GM18505 (cell line): Measurements from ENCODE around the gene RGS12.
A peak's percentile ranks its signal among the peaks of the same experiment; 100 is the strongest.
"Not testable (repeated sequence)": the region's sequence is repeated elsewhere in the genome, so short reads cannot be mapped to it uniquely, and the experiment has no call there.

Experiments used
- ATAC-seq: cut with Tn5 transposase; IDR thresholded peaks from one replicate; pipeline ENCODE4 v1.9.1; 2021; ENCODE audit not compliant: unreplicated experiment
- POLR2A ChIP-seq: IDR thresholded peaks from 4 replicates; pipeline ENCODE4 v1.6.1; 2011; ENCODE audit warnings: borderline replicate concordance; ENCODE audit not compliant: insufficient read depth, insufficient read length; ENCODE audit errors: extremely low read depth

The RGS12 gene

DNA sequence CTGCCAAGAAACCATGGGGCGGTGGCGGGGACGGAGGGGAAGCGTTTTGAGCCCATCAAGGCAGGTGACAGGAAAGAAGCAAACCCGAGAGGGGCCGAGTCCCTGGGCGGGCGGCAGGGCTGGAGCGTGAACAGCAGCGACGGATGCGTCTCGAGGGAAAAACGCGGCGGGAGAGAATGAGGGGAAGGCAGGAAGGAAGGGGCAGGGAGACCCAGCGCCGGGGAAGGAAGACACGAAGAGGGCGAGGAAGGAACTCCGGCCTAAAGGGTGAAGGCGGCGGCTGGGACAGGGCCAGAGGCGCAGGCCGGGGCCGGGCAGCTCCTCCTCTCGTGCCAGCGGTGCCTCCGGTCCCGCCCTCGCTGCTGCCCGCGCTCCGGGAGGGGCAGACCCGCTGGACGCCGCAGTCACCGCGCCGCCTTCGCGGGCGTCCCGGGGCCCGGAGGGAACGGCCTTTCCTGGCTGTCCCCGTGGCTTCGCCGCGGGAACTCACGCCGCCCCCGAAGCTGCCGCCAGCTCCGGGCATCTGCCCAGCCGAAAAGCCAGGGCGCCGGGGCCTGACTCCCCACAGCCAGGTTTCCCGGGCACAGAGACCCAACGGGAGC is 751 bp upstream of the RGS12 start:
- no peak for TF ChIP-seq POLR2A
- peak; percentile 2 for ATAC-seq

DNA sequence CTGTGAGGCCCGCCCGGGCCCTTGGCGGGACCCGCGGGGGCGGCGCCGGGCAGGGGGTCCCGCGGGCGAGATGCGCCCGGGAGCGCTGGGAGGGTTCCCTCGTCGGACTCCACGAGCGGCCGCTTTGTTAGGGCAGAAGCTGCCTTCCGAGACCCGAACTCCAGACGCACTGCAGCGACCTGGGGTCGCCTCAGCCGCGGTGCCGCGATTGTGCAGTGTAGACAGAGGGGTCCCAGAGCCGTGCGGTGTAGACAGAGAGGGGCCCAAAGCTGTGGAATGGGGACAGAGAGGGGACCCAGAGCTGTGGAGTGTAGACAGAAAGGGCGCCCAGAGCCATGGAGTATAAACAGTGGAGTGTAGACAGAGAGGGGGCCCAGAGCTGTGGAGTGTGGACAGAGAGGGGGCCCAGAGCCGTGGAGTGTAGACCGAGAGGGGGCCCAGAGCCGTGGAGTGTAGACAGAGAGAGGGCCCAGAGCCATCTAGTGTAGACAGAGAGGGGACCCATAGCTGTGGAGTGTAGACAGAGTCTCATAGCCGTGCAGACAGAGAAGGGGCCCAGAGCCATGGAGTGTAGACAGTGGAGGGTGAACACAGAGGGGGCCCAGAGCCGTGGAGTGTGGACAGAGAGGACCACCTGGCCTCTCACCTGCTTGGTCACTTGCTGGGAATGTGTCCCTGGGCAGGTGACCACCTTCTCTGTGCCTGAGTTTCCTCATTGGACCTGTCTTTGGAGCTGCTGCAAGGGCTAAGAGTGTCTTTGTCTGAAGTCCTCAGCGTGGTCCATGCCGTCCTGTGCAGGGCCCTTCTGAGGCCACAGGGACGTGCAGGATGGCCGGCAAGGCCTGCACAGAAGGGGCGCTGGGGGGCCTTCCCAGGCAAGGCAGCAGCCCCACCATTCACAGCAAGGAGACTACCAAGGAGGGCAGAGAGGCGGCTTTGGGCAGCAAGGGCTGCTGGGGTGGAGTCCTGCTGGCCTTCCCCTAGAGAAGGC is 875 bp downstream of the RGS12 start:
- TF ChIP-seq POLR2A = no peak
- no peak for ATAC-seq

DNA sequence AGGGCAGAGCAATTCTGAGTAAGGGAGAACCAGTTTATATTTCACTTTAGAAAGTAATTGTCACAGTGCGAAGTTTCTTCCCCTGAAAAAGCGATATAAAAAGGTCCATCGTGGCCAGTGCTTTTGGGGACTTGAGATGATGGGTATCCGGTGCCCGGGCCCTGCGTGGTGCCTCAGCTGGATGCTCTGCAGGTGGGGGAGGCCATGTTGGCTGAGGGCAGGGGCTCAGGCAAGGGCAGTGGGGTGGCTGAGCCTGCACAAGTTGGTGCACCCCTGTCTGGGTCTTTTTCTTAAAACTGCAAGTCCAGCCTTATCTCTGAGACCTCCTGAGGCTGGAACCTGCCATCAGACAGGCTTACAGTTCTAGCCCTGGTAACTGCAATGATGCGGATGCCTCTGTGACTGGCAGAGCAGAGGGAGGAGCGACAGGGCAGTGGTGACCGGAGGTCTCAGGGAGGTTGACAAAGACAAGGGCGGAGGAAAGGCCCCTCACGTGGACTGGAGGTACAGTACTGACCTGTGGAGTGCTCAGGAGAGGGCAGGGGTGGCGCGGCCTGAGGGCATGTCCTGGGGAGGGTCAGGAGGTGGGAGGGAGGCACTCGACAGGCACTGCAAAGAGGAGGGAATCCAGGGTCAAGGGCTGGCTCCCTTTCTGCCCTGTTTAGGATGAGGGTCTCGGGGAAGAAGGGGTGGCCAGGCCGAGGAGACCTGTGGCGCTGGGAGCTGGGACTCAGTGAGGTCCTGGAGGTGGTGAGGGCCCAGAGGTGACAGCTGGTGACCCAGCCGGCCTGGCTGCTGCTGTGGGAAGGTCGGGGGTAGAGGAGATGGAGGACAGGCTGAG is 1.8 kb downstream of the RGS12 start:
- no peak for ATAC-seq
- TF ChIP-seq POLR2A = no peak

DNA sequence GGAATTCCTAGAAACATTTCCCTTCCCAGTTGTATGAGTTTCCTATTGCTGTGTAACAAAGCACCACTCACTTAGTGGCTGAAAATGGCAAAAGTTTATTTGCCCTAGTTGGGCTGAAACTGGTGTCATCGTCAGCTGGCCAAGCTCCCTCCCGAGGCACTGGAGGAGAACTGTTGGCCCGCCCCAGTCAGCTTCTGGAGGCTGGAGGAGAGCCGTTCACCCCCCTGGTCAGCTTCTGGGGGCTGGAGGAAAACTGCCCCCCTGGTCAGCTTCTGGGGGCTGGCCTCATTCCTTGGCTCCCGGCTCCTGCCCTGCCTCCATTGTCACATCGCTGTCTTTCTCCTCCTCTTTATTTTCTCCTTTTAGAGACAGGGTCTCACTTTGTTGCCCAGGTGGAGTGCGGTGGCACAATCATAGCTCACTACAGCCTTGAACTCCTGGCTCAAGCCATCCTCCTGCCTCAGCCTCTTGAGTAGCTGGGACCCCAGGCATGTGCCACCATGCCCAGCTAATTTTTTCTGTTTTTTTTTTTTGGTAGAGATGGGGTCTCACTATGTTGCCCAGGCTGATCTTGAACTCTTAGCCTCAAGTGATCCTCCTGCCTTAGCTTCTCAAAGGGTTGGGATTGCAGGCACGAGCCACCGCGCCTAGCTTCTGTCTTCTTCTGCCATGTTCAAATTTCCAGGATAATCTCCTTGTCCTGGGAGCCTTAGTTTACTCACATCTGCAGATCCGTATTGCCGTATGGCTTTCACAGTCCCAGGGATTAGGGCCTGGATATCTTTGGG is 3.2 kb downstream of the RGS12 start:
- no peak for ATAC-seq
- no peak for TF ChIP-seq POLR2A

DNA sequence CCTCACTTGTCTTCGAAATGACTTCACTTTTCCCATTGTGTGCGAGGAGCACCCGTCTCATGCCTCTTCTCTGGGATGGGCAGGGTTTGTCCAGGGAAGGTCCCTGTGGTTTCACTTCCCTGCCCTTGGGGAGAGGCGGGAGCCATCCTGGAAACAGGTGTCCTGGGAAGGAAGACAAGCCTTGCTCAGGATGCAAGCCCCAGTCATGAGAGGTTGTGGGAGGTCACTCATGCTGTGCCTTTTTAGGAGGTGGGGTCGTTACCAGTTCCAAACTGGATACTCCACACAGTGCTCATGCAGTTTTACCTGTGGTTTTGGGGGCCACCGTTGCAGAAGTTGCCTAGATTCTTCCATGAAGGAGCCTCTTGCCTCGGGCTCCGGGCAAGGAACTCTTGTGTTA is 3.8 kb downstream of the RGS12 start:
- no peak for ATAC-seq
- no peak for TF ChIP-seq POLR2A

DNA sequence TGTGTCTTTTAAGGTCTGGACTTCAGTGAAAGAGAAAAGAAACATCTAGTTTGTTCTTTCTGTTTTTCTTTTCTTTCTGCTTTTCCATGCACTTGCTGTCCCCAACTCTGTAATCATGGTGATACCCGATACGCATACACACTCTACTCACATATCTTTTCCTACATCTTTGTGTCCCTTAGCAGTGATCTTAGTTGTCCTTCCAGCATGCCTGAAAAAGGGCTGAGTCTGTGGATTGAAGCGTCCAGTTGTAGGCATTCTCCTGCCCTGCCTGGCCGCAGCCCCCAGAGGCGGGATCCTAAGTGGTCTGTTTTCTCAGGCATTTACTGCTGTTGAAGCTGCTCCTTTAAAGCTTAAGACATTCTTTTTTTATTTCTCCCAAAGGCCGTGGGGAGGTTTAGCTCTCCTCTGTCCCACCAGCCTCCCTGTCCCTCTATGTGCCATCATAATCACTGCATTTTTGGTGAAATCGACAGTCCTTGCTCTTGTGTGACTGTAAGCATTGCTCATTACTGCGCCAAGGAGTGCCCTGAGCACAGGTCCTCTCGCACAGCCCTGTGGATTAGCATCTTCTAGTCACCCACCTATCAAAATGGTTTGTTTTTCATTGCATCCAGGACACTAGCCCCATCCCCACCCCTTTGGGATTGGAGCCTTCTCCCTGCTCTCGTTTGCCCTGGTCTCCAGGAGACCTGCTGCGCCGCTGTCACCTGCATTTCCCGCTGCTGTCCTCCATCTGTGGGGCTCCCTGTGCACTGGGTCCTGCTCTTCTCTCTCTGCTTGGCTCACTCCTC is 4.4 kb downstream of the RGS12 start:
- no peak for ATAC-seq
- TF ChIP-seq POLR2A = no peak

DNA sequence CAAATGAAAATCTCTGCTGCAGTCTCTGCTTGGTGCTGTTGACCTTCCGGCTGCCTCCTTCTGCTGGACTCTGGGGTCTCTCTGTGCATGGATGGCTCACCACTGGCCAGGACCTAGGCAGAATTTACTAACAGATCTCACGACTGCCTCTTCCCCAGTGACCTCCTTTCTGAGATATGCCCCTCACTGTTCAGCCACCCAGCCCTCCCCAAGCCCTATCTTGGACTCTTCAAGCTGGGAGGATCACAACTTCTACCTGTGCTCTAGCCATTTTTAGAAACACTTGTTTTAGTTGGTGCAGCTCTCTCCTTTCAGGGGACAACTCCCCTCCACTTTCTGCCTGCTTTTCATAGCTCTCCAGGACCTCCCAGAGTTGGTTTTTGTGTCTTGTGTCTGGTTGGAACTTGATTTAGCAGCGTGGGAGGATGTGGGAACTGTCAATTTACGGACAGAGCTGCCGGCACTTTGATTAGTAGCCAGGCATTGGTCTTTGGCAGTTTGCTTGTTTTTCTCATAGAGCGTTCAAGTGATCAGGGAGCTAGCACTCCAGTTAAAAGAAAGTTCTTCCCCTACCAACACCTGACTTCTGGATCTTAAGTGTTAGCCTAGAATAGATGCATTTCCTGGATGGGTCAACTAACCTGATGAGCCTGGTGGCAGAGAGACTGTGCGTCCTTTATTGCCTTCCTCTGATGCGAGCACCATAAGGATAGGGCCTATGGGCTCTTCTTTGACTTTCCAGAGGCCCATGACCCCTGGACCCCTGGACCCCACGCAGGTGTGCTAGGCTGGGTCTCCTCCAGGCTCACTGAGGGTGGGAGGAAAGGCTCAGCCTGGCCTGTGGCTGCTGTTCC is 6.5 kb downstream of the RGS12 start:
- TF ChIP-seq POLR2A = no peak
- ATAC-seq = no peak

DNA sequence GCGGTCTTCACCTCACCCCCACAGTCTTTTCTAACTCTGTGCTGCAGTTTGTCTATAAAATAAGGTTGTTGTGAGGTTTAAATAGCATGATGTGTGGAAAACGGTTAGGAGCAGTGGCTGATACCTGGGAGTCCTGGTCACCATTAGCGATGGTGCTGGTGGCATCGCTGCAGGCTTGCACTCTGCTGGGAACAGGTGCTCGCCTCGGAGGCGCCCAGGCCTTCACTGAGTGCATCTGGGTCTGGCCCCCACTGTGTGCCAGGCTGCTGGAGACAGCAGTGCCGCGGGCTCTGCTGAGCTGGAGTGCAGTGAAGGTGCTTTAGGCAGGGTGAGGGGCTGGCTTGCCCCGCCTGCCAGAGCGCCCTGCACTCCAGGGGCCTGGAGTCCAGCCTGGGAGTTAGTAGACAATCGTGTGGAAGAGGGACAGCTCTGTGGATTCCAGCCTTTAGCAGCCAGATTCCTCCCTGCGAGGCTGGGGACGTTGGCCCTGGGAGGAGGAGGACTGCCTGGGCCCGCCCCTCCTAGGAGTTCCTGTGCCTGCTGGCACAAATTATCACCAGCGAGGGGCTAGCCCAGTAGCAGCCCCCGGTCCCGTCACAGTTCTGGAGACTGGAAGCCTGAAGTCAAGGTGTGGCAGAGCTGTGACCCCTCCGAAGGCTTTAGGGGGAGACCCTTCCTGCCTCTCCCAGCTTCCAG is 7.3 kb downstream of the RGS12 start:
- ATAC-seq = no peak
- TF ChIP-seq POLR2A = no peak

DNA sequence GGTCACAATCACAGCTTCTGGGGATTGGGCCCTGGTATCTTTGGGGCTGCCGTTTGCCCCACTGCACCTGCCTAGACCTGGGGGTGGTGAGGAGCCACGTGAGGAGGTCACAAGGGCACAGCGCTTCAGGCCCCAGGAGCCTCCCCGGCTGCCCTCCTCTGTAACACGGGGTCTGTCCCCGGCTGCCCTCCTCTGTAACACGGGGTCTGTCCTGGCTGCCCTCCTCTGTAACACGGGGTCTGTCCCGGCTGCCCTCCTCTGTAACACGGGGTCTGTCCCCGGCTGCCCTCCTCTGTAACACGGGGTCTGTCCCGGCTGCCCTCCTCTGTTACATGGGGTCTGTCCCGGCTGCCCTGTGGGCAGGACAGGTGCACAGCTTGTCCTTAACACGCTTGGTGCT is 8.1 kb downstream of the RGS12 start:
- not testable (repeated sequence) for ATAC-seq

DNA sequence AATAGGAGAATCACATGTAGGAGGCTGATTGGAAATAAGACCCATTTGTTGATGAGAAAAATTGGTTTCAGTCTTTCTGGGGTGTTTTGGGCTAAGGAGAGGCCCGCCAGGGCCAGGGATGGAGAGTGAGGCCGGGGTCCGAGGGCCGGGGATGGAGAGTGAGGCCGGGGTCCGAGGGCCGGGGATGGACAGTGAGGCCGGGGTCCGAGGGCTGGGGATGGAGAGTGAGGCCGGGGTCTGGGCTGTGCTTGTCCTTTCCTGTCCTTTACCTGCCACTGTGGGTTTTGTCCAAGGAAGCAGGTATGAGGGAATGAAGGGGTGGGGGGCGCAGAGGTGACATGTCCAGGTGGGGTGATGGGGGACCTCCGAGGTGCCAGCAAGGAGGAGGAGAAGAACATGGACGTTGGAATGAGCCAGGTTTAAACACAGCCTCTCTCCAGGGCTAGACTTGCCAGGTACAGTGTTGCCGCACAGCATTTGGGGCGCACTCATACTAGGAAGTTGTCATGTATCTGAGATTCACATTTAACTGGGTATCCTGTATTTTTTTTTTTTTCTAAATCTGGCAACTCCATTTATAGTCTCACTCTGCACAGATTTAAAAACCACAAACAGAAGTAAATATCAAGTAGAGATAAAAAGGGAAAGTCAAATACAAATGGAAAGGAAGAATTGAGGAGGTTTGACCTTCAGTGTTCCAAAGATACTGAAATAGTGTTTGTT is 8.8 kb downstream of the RGS12 start:
- no peak for TF ChIP-seq POLR2A
- ATAC-seq = no peak
